RWPE1 (cell line): ENCODE results near the gene RRP36.
A peak's percentile ranks its signal among the peaks of the same experiment; 100 is the strongest.
"Not testable (repeated sequence)": the region's sequence is repeated elsewhere in the genome, so short reads cannot be mapped to it uniquely, and the experiment has no call there.

Experiments used
- CTCF ChIA-PET: fragments of 350-600 bp; sonication (Branson Sonifier 250); formaldehyde crosslinking; extraction: SDS; loops from one replicate; lab custom pipeline; 2021; lab: Yijun Ruan, JAX
- POLR2A ChIA-PET: fragments of 400-600 bp; formaldehyde crosslinking; extraction: SDS; loops from one replicate; lab custom pipeline; 2020; ENCODE audit warnings: antibody characterized with exemption; ENCODE audit not compliant: low non-redundant PET; lab: Yijun Ruan, JAX
- DNase-seq: peaks from one replicate; pipeline ENCODE4 v3.0.0; 2012; ENCODE audit warnings: low spot score
- H3K27ac ChIP-seq: fragments of 450-650 bp; 2 replicates; pipeline ENCODE4 v1.5.1; 2017
- CTCF ChIP-seq: fragments of 450-650 bp; conservative IDR thresholded peaks from 2 replicates; pipeline ENCODE4 v1.5.1; 2017; ENCODE audit warnings: low read depth, mild to moderate bottlenecking

Gene RRP36

GRCh38 chr6:43037197-43037596, 15.8 kb downstream of the RRP36 start:
- POLR2A ChIA-PET, result no interaction called here

GRCh38 chr6:43037706-43038105, 16.3 kb downstream of the RRP36 start:
- DNase-seq, result no peak
- CTCF ChIA-PET, result no interaction called here
- peak overlapping the region; percentile 21 for H3K27ac ChIP-seq
- TF ChIP-seq CTCF, result no peak
- POLR2A ChIA-PET, result no interaction called here

More at GRCh38 chr6:43037197-43037596, 15.8 kb downstream of the RRP36 start:
- DNase-seq, result no peak
- no peak for TF ChIP-seq CTCF
- CTCF ChIA-PET, result no interaction called here
- peak overlapping the region; percentile 21 for H3K27ac ChIP-seq

- TF ChIP-seq CTCF, result no peak
- no peak for DNase-seq
- POLR2A ChIA-PET, result no interaction called here
- peak overlapping the region; percentile 10; the same call in 1 of the 2 replicates for H3K27ac ChIP-seq
- CTCF ChIA-PET, result interaction anchor here (0.6 kb wide), 2 partner anchors 50 to 1026 kb away, joined by 3 to 5 read pairs; no protein-coding TSS in a partner anchor
Measured at GRCh38 chr6:43038727-43039126, 17.3 kb downstream of the RRP36 start.

GRCh38 chr6:43040542-43041257, 19.3 kb downstream of the RRP36 start:
- DNase-seq, result no peak
- CTCF ChIA-PET, result no interaction called here
- POLR2A ChIA-PET, result interaction anchor here (1.0 kb wide), 1 partner anchor 20 kb away, joined by 4 read pairs; no protein-coding TSS in a partner anchor
- TF ChIP-seq CTCF, result no peak
- H3K27ac ChIP-seq, result peak overlapping the region; percentile 31

GRCh38 chr6:43041475-43041874, 20.1 kb downstream of the RRP36 start:
- not testable (repeated sequence) for H3K27ac ChIP-seq, DNase-seq
- ChIA-PET POLR2A (interaction anchor here (1.0 kb wide), 1 partner anchor 21 kb away, joined by 4 read pairs; no protein-coding TSS in a partner anchor), CTCF (interaction anchor here (0.6 kb wide), 1 partner anchor 37 kb away, joined by 3 read pairs; no protein-coding TSS in a partner anchor)

GRCh38 chr6:43043310-43043709, 21.9 kb downstream of the RRP36 start:
- ChIA-PET CTCF (no interaction called here), POLR2A (no interaction called here)
- TF ChIP-seq CTCF, result no peak
- no peak for DNase-seq
- H3K27ac ChIP-seq, result no peak overlapping the region
